OCI-LY3 (cell line): ENCODE results near the gene CBFA2T2.

Experiments used
- CTCF ChIP-seq: fragments of 200-600, 300-600 bp; sonication (generic); IDR thresholded peaks from 2 replicates; pipeline ENCODE4 v1.5.1; 2014; ENCODE audit warnings: antibody characterized with exemption, low read length, low read depth
- EZH2phosphoT487 ChIP-seq: fragments of 200-600 bp; shearing (Covaris generic); IDR thresholded peaks from 2 replicates; pipeline ENCODE4 v1.6.1; 2018; ENCODE audit warnings: antibody characterized with exemption, mixed run types, low read depth

GRCh38 chr20:33576432-33577125 lies 86.7 kb downstream of the CBFA2T2 start:
- TF ChIP-seq CTCF = peak; percentile 33; the same call in 1 of the 2 replicates
- TF ChIP-seq EZH2phosphoT487 = no peak
